WTC11 (cell line): ENCODE measurements around the gene FFAR3. TPM values are rescaled to one million over a fixed set of nuclear protein-coding genes. Genes with fewer than 3 reads are reported as not detected.

Source experiments
- ATAC-seq: fragments of 200-7000 bp; cut with Tn5 transposase; 2 replicates; pipeline ENCODE4 v1.10.0; 2021; ENCODE audit warnings: mild to moderate bottlenecking, moderate library complexity
- CTCF ChIA-PET: fragments of 300-600 bp; sonication (Branson Sonifier 250); formaldehyde crosslinking; loops from one replicate; lab custom pipeline; 2021; ENCODE audit warnings: antibody characterized with exemption; lab: Charles Lee
- POLR2A ChIA-PET: fragments of 350-600 bp; sonication (Branson Sonifier 250); formaldehyde crosslinking; loops from one replicate; lab custom pipeline; 2021; ENCODE audit warnings: antibody characterized with exemption; lab: Charles Lee
- DNase-seq: peaks from one replicate; pipeline ENCODE4 v3.0.0; 2021; ENCODE audit warnings: low spot score
- H3K27ac Mint-ChIP-seq: 2 replicates; pipeline ENCODE4 v1.8.0; 2021; ENCODE audit warnings: mixed read lengths
- H3K27me3 Mint-ChIP-seq: 2 replicates; pipeline ENCODE4 v1.8.0; 2021; ENCODE audit warnings: low read depth, mild to moderate bottlenecking, moderate library complexity, mixed read lengths
- H3K36me3 Mint-ChIP-seq: 2 replicates; pipeline ENCODE4 v1.8.0; 2021; ENCODE audit warnings: mixed read lengths
- H3K4me1 Mint-ChIP-seq: 2 replicates; pipeline ENCODE4 v1.8.0; 2022; ENCODE audit warnings: mixed read lengths
- H3K4me3 Mint-ChIP-seq: 2 replicates; pipeline ENCODE4 v1.8.0; 2021; ENCODE audit warnings: mild to moderate bottlenecking, moderate library complexity, mixed read lengths
- H3K9me3 Mint-ChIP-seq: 2 replicates; pipeline ENCODE4 v1.8.0; 2021; ENCODE audit warnings: mixed read lengths
- ATF1 ChIP-seq: sonication (generic); formaldehyde crosslinking; IDR thresholded peaks from 2 replicates; pipeline ENCODE4 v1.8.1; 2023; ENCODE audit warnings: mild to moderate bottlenecking, moderate library complexity, missing genetic modification reagents
- ETV6 ChIP-seq: sonication (generic); formaldehyde crosslinking; IDR thresholded peaks from 2 replicates; pipeline ENCODE4 v1.8.1; 2022; ENCODE audit warnings: mild to moderate bottlenecking, missing genetic modification reagents
- IRF2 ChIP-seq: sonication (generic); formaldehyde crosslinking; IDR thresholded peaks from 2 replicates; pipeline ENCODE4 v1.8.0; 2022; ENCODE audit warnings: low read depth, missing genetic modification reagents, borderline replicate concordance
- NFE2L1 ChIP-seq: sonication (generic); formaldehyde crosslinking; IDR thresholded peaks from 2 replicates; pipeline ENCODE4 v1.8.1; 2023; ENCODE audit warnings: missing genetic modification reagents
- PRRX2 ChIP-seq: fragments of 250-450 bp; sonication (Bioruptor Pico); IDR thresholded peaks from 2 replicates; pipeline ENCODE4 v1.8.0; 2021; ENCODE audit warnings: mild to moderate bottlenecking
- RORB ChIP-seq: fragments of 250-450 bp; sonication (Bioruptor Pico); IDR thresholded peaks from 2 replicates; pipeline ENCODE4 v1.9.0; 2021; ENCODE audit warnings: mild to moderate bottlenecking
- TEAD4 ChIP-seq: sonication (generic); formaldehyde crosslinking; IDR thresholded peaks from 2 replicates; pipeline ENCODE4 v1.8.0; 2022; ENCODE audit warnings: mild to moderate bottlenecking, missing genetic modification reagents
- TP53 ChIP-seq: sonication (generic); formaldehyde crosslinking; IDR thresholded peaks from 2 replicates; pipeline ENCODE4 v1.8.1; 2023; ENCODE audit warnings: mild to moderate bottlenecking, missing genetic modification reagents
- ZNF219 ChIP-seq: sonication (generic); formaldehyde crosslinking; IDR thresholded peaks from 2 replicates; pipeline ENCODE4 v1.8.0; 2023; ENCODE audit warnings: missing genetic modification reagents, mild to moderate bottlenecking, borderline replicate concordance
- ZNF671 ChIP-seq: fragments of 250-450 bp; sonication (Bioruptor Pico); IDR thresholded peaks from 2 replicates; pipeline ENCODE4 v1.8.0; 2021; ENCODE audit warnings: mild to moderate bottlenecking
- total RNA-seq: library from RNA; stranded (reverse); gene quantifications from 3 replicates; pipeline ENCODE4 v1.2.3, GENCODE V29; 2021
- TF ChIP-seq, protein P1 (sequence below): fragments of 250-450 bp; sonication (Bioruptor Pico); IDR thresholded peaks from 2 replicates; pipeline ENCODE4 v1.9.0; 2021; ENCODE audit warnings: mild to moderate bottlenecking, borderline replicate concordance
- TF ChIP-seq, protein P2 (sequence below): fragments of 250-450 bp; sonication (Bioruptor Pico); IDR thresholded peaks from 2 replicates; pipeline ENCODE4 v2.1.2; 2022; ENCODE audit warnings: mild to moderate bottlenecking, moderate library complexity
- TF ChIP-seq, protein P3 (sequence below): fragments of 250-450 bp; sonication (Bioruptor Pico); IDR thresholded peaks from 2 replicates; pipeline ENCODE4 v1.9.0; 2021; ENCODE audit warnings: mild to moderate bottlenecking
- TF ChIP-seq, protein P4 (sequence below): fragments of 250-450 bp; sonication (Bioruptor Pico); IDR thresholded peaks from 2 replicates; pipeline ENCODE4 v1.9.0; 2021; ENCODE audit warnings: moderate library complexity, mild to moderate bottlenecking, inconsistent platforms, borderline replicate concordance
- TF ChIP-seq, protein P5 (sequence below): sonication (generic); formaldehyde crosslinking; conservative IDR thresholded peaks from 2 replicates; pipeline ENCODE4 v1.8.1; 2022; ENCODE audit warnings: mild to moderate bottlenecking, missing genetic modification reagents
- TF ChIP-seq, protein P6 (sequence below): sonication (generic); formaldehyde crosslinking; IDR thresholded peaks from 2 replicates; pipeline ENCODE4 v1.8.1; 2022; ENCODE audit warnings: mild to moderate bottlenecking, missing genetic modification reagents, moderate library complexity, borderline replicate concordance

The FFAR3 gene
- total RNA-seq, 1 experiment from 2014 or later, result not detected

DNA sequence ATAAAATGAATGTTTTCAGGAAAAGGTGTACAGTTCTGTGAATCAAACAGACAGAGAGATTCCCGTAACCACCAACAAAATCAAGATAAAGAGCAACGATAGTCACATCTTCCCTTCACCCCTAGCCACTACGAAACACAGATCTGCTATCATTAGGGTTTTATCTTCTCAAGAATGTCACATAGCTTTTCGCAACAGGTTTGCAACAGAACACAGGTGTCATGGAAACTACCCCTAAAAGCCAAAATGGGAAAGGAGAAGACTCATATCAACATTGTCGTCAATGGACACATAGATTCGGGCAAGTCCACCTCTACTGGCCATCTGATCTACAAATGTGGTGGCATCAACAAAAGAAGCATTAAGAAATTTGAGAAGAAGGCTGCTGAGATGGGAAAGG lies 23.7 kb downstream of the FFAR3 start:
- ATAC-seq, result no peak
- CTCF ChIA-PET, result no interaction called here
- Mint-ChIP-seq H3K27me3 (peaks cover 32% of the 10 kb centered on the region), H3K4me3 (no peak overlapping the region), H3K27ac (no peak overlapping the region), H3K9me3 (peaks cover 48% of the 10 kb centered on the region), H3K4me1 (peaks cover 8% of the 10 kb centered on the region), H3K36me3 (peaks cover 23% of the 10 kb centered on the region)
- POLR2A ChIA-PET, result no interaction called here
- no peak for DNase-seq
- TF ChIP-seq PRRX2 (no peak), RORB (CRISPR knock-in tag) (no peak), TP53 (CRISPR knock-in tag) (no peak), NFE2L1 (CRISPR knock-in tag) (no peak)
- TF ChIP-seq, protein P1, sequence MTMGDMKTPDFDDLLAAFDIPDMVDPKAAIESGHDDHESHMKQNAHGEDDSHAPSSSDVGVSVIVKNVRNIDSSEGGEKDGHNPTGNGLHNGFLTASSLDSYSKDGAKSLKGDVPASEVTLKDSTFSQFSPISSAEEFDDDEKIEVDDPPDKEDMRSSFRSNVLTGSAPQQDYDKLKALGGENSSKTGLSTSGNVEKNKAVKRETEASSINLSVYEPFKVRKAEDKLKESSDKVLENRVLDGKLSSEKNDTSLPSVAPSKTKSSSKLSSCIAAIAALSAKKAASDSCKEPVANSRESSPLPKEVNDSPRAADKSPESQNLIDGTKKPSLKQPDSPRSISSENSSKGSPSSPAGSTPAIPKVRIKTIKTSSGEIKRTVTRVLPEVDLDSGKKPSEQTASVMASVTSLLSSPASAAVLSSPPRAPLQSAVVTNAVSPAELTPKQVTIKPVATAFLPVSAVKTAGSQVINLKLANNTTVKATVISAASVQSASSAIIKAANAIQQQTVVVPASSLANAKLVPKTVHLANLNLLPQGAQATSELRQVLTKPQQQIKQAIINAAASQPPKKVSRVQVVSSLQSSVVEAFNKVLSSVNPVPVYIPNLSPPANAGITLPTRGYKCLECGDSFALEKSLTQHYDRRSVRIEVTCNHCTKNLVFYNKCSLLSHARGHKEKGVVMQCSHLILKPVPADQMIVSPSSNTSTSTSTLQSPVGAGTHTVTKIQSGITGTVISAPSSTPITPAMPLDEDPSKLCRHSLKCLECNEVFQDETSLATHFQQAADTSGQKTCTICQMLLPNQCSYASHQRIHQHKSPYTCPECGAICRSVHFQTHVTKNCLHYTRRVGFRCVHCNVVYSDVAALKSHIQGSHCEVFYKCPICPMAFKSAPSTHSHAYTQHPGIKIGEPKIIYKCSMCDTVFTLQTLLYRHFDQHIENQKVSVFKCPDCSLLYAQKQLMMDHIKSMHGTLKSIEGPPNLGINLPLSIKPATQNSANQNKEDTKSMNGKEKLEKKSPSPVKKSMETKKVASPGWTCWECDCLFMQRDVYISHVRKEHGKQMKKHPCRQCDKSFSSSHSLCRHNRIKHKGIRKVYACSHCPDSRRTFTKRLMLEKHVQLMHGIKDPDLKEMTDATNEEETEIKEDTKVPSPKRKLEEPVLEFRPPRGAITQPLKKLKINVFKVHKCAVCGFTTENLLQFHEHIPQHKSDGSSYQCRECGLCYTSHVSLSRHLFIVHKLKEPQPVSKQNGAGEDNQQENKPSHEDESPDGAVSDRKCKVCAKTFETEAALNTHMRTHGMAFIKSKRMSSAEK (CRISPR knock-in tag), result no peak
- TF ChIP-seq, protein P2, sequence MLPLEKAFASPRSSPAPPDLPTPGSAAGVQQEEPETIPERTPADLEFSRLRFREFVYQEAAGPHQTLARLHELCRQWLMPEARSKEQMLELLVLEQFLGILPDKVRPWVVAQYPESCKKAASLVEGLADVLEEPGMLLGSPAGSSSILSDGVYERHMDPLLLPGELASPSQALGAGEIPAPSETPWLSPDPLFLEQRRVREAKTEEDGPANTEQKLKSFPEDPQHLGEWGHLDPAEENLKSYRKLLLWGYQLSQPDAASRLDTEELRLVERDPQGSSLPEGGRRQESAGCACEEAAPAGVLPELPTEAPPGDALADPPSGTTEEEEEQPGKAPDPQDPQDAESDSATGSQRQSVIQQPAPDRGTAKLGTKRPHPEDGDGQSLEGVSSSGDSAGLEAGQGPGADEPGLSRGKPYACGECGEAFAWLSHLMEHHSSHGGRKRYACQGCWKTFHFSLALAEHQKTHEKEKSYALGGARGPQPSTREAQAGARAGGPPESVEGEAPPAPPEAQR (CRISPR knock-in tag), result no peak
- TF ChIP-seq, protein P3, sequence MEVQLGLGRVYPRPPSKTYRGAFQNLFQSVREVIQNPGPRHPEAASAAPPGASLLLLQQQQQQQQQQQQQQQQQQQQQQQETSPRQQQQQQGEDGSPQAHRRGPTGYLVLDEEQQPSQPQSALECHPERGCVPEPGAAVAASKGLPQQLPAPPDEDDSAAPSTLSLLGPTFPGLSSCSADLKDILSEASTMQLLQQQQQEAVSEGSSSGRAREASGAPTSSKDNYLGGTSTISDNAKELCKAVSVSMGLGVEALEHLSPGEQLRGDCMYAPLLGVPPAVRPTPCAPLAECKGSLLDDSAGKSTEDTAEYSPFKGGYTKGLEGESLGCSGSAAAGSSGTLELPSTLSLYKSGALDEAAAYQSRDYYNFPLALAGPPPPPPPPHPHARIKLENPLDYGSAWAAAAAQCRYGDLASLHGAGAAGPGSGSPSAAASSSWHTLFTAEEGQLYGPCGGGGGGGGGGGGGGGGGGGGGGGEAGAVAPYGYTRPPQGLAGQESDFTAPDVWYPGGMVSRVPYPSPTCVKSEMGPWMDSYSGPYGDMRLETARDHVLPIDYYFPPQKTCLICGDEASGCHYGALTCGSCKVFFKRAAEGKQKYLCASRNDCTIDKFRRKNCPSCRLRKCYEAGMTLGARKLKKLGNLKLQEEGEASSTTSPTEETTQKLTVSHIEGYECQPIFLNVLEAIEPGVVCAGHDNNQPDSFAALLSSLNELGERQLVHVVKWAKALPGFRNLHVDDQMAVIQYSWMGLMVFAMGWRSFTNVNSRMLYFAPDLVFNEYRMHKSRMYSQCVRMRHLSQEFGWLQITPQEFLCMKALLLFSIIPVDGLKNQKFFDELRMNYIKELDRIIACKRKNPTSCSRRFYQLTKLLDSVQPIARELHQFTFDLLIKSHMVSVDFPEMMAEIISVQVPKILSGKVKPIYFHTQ (CRISPR knock-in tag), result no peak

DNA sequence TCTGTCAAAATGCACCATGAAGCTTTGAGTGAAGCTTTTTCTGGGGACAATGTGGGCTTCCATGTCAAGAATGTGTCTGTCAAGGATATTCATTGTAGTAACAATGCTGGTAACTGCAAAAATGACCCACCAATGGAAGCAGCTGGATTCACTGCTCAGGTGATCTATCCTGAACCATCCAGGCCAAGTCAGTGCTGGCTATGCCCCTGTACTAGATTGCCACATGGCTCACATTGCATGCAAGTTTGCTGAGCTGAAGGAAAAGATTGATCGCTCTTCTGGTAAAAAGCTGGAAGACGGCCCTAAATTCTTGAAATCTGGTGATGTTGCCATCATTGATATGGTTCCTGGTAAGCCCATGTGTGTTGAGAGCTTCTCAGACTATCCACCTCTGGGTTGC lies 25.3 kb downstream of the FFAR3 start:
- TF ChIP-seq ETV6 (no peak), TEAD4 (CRISPR knock-in tag) (no peak), IRF2 (no peak), ZNF671 (no peak), ATF1 (CRISPR knock-in tag) (no peak), ZNF219 (no peak)
- TF ChIP-seq, protein P4, sequence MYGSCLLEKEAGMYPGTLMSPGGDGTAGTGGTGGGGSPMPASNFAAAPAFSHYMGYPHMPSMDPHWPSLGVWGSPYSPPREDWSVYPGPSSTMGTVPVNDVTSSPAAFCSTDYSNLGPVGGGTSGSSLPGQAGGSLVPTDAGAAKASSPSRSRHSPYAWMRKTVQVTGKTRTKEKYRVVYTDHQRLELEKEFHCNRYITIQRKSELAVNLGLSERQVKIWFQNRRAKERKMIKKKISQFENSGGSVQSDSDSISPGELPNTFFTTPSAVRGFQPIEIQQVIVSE (CRISPR knock-in tag), result no peak
- TF ChIP-seq, protein P5, sequence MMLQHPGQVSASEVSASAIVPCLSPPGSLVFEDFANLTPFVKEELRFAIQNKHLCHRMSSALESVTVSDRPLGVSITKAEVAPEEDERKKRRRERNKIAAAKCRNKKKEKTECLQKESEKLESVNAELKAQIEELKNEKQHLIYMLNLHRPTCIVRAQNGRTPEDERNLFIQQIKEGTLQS (CRISPR knock-in tag), result no peak
- TF ChIP-seq, protein P6, sequence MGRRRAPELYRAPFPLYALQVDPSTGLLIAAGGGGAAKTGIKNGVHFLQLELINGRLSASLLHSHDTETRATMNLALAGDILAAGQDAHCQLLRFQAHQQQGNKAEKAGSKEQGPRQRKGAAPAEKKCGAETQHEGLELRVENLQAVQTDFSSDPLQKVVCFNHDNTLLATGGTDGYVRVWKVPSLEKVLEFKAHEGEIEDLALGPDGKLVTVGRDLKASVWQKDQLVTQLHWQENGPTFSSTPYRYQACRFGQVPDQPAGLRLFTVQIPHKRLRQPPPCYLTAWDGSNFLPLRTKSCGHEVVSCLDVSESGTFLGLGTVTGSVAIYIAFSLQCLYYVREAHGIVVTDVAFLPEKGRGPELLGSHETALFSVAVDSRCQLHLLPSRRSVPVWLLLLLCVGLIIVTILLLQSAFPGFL (CRISPR knock-in tag), result no peak
- TF ChIP-seq, all 79 proteins: peak for 0
- Mint-ChIP-seq H3K27ac (no peak overlapping the region), H3K4me3 (no peak overlapping the region), H3K27me3 (peaks cover 28% of the 10 kb centered on the region), H3K9me3 (peaks cover 49% of the 10 kb centered on the region), H3K36me3 (peaks cover 27% of the 10 kb centered on the region), H3K4me1 (0 out of 2 replicates have a peak, but pooled peaks cover 4% of the 10 kb centered on the region)
- no peak for ATAC-seq
- DNase-seq, result no peak
- ChIA-PET POLR2A (no interaction called here), CTCF (interaction anchor here (0.6 kb wide), 1 partner anchor 98 kb away, joined by 3 read pairs; no protein-coding TSS in a partner anchor)
